Measurements from ENCODE around the gene SLC35A5.

- no peak for TF ChIP-seq POLR2A (IDR thresholded peaks at IDR 0.05)
- TF ChIP-seq, protein P1, sequence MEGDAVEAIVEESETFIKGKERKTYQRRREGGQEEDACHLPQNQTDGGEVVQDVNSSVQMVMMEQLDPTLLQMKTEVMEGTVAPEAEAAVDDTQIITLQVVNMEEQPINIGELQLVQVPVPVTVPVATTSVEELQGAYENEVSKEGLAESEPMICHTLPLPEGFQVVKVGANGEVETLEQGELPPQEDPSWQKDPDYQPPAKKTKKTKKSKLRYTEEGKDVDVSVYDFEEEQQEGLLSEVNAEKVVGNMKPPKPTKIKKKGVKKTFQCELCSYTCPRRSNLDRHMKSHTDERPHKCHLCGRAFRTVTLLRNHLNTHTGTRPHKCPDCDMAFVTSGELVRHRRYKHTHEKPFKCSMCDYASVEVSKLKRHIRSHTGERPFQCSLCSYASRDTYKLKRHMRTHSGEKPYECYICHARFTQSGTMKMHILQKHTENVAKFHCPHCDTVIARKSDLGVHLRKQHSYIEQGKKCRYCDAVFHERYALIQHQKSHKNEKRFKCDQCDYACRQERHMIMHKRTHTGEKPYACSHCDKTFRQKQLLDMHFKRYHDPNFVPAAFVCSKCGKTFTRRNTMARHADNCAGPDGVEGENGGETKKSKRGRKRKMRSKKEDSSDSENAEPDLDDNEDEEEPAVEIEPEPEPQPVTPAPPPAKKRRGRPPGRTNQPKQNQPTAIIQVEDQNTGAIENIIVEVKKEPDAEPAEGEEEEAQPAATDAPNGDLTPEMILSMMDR (IDR thresholded peaks at IDR 0.05) = no peak
Observed at GRCh38 chr3:112629425-112629824, 67.6 kb downstream of the SLC35A5 start.
